ENCODE results near the gene MAP2K4. TPM values are rescaled to one million over a fixed set of nuclear protein-coding genes. Genes with fewer than 3 reads are reported as not detected.

The MAP2K4 gene
- polyA plus RNA-seq, 2 of the 4 experiments (the other 2 are of a cell fraction), result 28.9 to 47.7 TPM

DNA sequence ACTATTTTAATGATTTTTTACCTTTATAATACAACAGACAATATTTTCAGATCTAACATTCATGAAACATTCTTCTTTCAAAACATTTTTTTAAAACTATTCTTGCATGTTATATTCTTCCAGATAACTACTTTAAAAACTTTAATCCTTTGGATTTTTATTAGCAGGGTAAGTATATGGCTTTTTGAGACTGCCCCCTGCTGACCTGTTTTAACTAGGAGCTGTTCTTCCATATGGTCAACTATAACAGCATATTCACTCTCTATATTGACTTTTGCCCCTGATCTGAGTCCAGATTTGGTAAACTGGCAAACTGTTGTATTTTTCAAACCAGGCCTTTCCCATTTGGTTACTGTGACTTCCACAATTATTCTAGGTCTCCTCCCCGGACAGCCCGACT lies 39.9 kb upstream of the MAP2K4 start:
- POLR2A ChIA-PET, result interaction anchor here (0.6 to 1.6 kb wide), 2 partner anchors 16 to 139 kb away, joined by 3 to 8 read pairs; partner anchors contain the start of gene ZNF18

DNA sequence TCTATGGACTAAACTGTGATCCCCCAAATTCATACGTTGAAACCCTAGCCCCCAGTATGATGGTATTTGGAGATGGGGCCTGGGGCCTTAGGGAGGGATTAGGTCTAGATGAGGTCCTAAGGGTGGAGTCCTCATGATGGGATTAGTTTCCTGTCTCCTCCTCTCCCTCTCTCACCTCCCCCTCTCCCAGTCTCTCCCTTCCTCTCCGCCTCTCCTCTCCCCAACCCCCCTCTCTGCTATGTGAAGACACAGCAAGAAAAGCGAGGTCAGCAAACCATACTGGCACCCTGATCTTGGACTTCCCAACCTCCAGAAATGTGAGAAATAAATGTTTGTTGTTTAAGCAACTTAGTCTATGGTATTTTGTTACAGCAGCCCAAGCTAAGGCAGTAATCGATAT lies 38.8 kb upstream of the MAP2K4 start:
- ATAC-seq (no peak), DNase-seq (ENCODE audit: low read depth in 1 of 2, low spot score in 1 of 2) (no peak), FAIRE-seq (no peak)
- no peaks in the 10 kb centered on the region for H3K9me3 ChIP-seq
- no peak overlapping the region for H3K4me3 ChIP-seq
- 89% methylated on average over 4 of the region's 4 CpGs for WGBS (ENCODE audit: missing lambda C conversion rate)
- H3K4me2 ChIP-seq, result no peak overlapping the region
- H3K27ac ChIP-seq, result no peak overlapping the region
- H3K4me1 ChIP-seq, result no peaks in the 10 kb centered on the region
- TF ChIP-seq NFE2L2 (conservative IDR thresholded peaks at IDR 0.05; ENCODE audit: low read length) (no peak), SMC3 (IDR thresholded peaks at IDR 0.05) (no peak), NR3C1 (IDR thresholded peaks at IDR 0.05) (no peak), MAZ (IDR thresholded peaks at IDR 0.05; ENCODE audit: borderline replicate concordance, low read depth, low read length) (no peak), BHLHE40 (IDR thresholded peaks at IDR 0.05; ENCODE audit: low read depth, low read length) (no peak), ZFP36 (IDR thresholded peaks at IDR 0.05; ENCODE audit: borderline replicate concordance, partially characterized antibody) (no peak), CEBPB (IDR thresholded peaks at IDR 0.05) (no peak), NPAS2 (CRISPR knock-in tag; IDR thresholded peaks at IDR 0.05; ENCODE audit: borderline replicate concordance) (no peak), ZSCAN20 (CRISPR knock-in tag; IDR thresholded peaks at IDR 0.05) (no peak)
- TF ChIP-seq, protein P1, sequence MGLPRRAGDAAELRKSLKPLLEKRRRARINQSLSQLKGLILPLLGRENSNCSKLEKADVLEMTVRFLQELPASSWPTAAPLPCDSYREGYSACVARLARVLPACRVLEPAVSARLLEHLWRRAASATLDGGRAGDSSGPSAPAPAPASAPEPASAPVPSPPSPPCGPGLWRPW (IDR thresholded peaks at IDR 0.05), result no peak
- CTCF ChIA-PET, result interaction anchor here (1.0 to 6.6 kb wide), 4 partner anchors 10 to 1106 kb away, joined by 3 to 37 read pairs (median 4); partner anchors contain the start of gene ZNF18
- POLR2A ChIA-PET, result interaction anchor here (1.6 kb wide), 1 partner anchor 15 kb away, joined by 8 read pairs; the partner anchor contains the start of gene ZNF18

More for the DNA sequence above, 39.9 kb upstream of the MAP2K4 start:
- Histone ChIP-seq H3K4me1 (no peaks in the 10 kb centered on the region), H3K9me3 (no peaks in the 10 kb centered on the region), H3K27ac (no peak overlapping the region), H3K4me2 (no peak overlapping the region), H3K4me3 (no peak overlapping the region)
- DNase-seq (ENCODE audit: low read depth in 1 of 2, low spot score in 1 of 2), result no peak
- CTCF ChIA-PET, result interaction anchor here (0.7 to 6.6 kb wide), 5 partner anchors 8 to 1244 kb away, joined by 3 to 37 read pairs (median 3); partner anchors contain the start of gene ZNF18
- ATAC-seq, result no peak
- no peak for FAIRE-seq
- 89% methylated on average over 2 of the region's 2 CpGs for WGBS (ENCODE audit: missing lambda C conversion rate)
- TF ChIP-seq RARB (CRISPR knock-in tag; IDR thresholded peaks at IDR 0.05), result no peak
- TF ChIP-seq CTCF (IDR thresholded peaks at IDR 0.05), result peak; percentile 15; the same call in 1 of the 3 replicates

DNA sequence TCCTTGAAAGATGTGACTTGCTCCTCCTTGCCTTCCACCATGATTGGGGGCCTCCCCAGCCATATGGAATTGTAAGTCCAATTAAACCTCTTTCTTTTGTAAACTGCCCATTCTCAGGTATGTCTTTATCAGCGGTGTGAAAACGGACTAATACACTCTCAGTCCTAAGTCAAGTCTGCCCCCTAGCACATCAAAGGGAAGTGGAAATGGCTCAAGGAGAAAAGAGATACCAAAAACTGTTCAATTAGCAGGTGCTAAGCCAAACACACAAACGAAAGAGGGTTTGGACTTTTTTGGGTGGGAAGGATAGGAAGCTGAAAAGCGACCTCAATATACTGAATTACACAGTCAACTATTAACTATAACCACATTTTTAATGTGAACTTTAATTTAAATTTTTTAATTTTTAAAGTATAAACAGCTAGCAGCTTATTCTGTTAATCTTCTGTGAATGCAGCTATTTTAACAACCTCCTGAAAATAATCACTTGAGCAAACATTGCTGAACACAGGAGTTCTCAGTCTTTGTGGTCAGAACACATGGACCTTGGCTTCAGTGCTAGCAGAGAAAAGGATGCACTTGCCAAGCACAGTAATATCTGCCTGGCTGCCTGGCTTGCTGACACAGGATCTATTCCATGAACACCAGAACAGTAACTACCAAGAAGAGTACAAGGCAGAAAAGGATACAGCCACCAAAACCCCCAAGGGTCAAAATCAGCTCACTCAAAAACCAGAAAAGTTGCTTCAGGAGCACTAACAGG lies 34.3 kb upstream of the MAP2K4 start:
- Histone ChIP-seq H3K4me1 (no peaks in the 10 kb centered on the region), H3K4me2 (no peak overlapping the region), H3K9me3 (no peaks in the 10 kb centered on the region), H3K4me3 (no peak overlapping the region), H3K27ac (no peak overlapping the region)
- no peak; a peak in 1 of 6 replicates for ATAC-seq
- POLR2A ChIA-PET, result interaction anchor here (1.3 kb wide), 1 partner anchor 11 kb away, joined by 7 read pairs; the partner anchor contains the start of gene ZNF18
- TF ChIP-seq BHLHE40 (IDR thresholded peaks at IDR 0.05; ENCODE audit: low read depth, low read length) (no peak), EP300 (IDR thresholded peaks at IDR 0.05) (no peak), CHD4 (IDR thresholded peaks at IDR 0.05; ENCODE audit: borderline replicate concordance) (no peak), MAZ (IDR thresholded peaks at IDR 0.05; ENCODE audit: borderline replicate concordance, low read depth, low read length) (no peak), CTCF (IDR thresholded peaks at IDR 0.05) (no peak), CBX8 (IDR thresholded peaks at IDR 0.05) (no peak), TP53 (CRISPR knock-in tag; IDR thresholded peaks at IDR 0.05) (no peak), FOSB (CRISPR knock-in tag; IDR thresholded peaks at IDR 0.05) (no peak), HOXB13 (CRISPR knock-in tag; IDR thresholded peaks at IDR 0.05; ENCODE audit: low read depth) (no peak), SREBF2 (IDR thresholded peaks at IDR 0.05) (no peak), RARB (CRISPR knock-in tag; IDR thresholded peaks at IDR 0.05) (no peak), POLR2A (IDR thresholded peaks at IDR 0.05; ENCODE audit: low read length) (no peak), FOXS1 (CRISPR knock-in tag; IDR thresholded peaks at IDR 0.05) (no peak), CHD2 (IDR thresholded peaks at IDR 0.05; ENCODE audit: low read length, partially characterized antibody) (no peak), KDM1A (IDR thresholded peaks at IDR 0.05; ENCODE audit: low read depth) (no peak), RAD21 (conservative IDR thresholded peaks at IDR 0.05 in 1 of 2, IDR thresholded peaks at IDR 0.05 in 1 of 2) (no peak), ZFP36 (IDR thresholded peaks at IDR 0.05; ENCODE audit: borderline replicate concordance, partially characterized antibody) (no peak), HOXA7 (CRISPR knock-in tag; IDR thresholded peaks at IDR 0.05) (no peak)
- TF ChIP-seq, protein P2, sequence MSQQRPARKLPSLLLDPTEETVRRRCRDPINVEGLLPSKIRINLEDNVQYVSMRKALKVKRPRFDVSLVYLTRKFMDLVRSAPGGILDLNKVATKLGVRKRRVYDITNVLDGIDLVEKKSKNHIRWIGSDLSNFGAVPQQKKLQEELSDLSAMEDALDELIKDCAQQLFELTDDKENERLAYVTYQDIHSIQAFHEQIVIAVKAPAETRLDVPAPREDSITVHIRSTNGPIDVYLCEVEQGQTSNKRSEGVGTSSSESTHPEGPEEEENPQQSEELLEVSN (IDR thresholded peaks at IDR 0.05; ENCODE audit: borderline replicate concordance, low read depth), result no peak
- TF ChIP-seq, protein P1 (IDR thresholded peaks at IDR 0.05), result no peak
- FAIRE-seq, result no peak
- 60% methylated on average over 4 of the region's 4 CpGs for whole genome bisulfite sequencing (ENCODE audit: missing lambda C conversion rate)
- no peak for DNase-seq (ENCODE audit: low read depth in 1 of 2, low spot score in 1 of 2)
- CTCF ChIA-PET, result interaction anchor here (0.7 to 6.6 kb wide), 17 partner anchors 9 to 1339 kb away, joined by 3 to 37 read pairs (median 4); partner anchors contain the start of gene ZNF18

Data from A549 (cell line).